CD8-positive, alpha-beta memory T cell (primary cell): ENCODE data around the gene DCHS2. TPM values are rescaled to one million over a fixed set of nuclear protein-coding genes. Genes with fewer than 3 reads are reported as not detected.

ENCODE experiments used
- CTCF ChIA-PET: fragments of 350-600 bp; sonication (Branson Sonifier 250); formaldehyde crosslinking; loops from one replicate; lab custom pipeline; 2021; ENCODE audit warnings: antibody characterized with exemption; lab: Charles Lee
- POLR2A ChIA-PET: fragments of 350-600 bp; sonication (Branson Sonifier 250); formaldehyde crosslinking; loops from one replicate; lab custom pipeline; 2021; ENCODE audit warnings: antibody characterized with exemption; lab: Charles Lee
- DNase-seq, 5 donors: peaks; one replicate each; pipeline versions ENCODE4 v3.0.0 to v3.0.0-alpha.2; 2020 to 2022; ENCODE audit warnings: mixed read lengths in 1 of 5
- H3K27ac ChIP-seq: one replicate; pipeline ENCODE4 v1.7.0; 2013; ENCODE audit warnings: low read depth, mild to moderate bottlenecking, low read length, moderate library complexity
- H3K27me3 ChIP-seq: 2 replicates; pipeline ENCODE4 v1.7.0; 2013; ENCODE audit warnings: low read length, mild to moderate bottlenecking; ENCODE audit not compliant: insufficient read depth, poor library complexity, severe bottlenecking
- H3K36me3 ChIP-seq: 2 replicates; pipeline ENCODE4 v1.7.0; 2013; ENCODE audit warnings: mild to moderate bottlenecking, low read length, moderate library complexity; ENCODE audit not compliant: insufficient read depth
- H3K4me1 ChIP-seq: 2 replicates; pipeline ENCODE4 v1.7.0; 2013; ENCODE audit warnings: mild to moderate bottlenecking, low read length, moderate library complexity; ENCODE audit not compliant: insufficient read depth
- H3K4me3 ChIP-seq: 2 replicates; pipeline ENCODE4 v1.7.0; 2013; ENCODE audit warnings: mild to moderate bottlenecking, low read length
- H3K9me3 ChIP-seq: 2 replicates; pipeline ENCODE4 v1.7.0; 2013; ENCODE audit warnings: mild to moderate bottlenecking, low read length
- H3K27ac Mint-ChIP-seq, 8 donors: one replicate each; pipeline ENCODE4 v1.8.0; 2020 to 2021; ENCODE audit warnings: mixed read lengths in 8 of 8, mild to moderate bottlenecking in 6 of 8, inconsistent platforms in 3 of 8, moderate library complexity in 3 of 8
- H3K27me3 Mint-ChIP-seq, 2 donors: one replicate each; pipeline ENCODE4 v1.8.0; 2020 to 2021; ENCODE audit warnings: mixed read lengths in 2 of 2, mild to moderate bottlenecking in 1 of 2, moderate library complexity in 1 of 2
- H3K36me3 Mint-ChIP-seq, 3 donors: one replicate each; pipeline ENCODE4 v1.8.0; 2020 to 2021; ENCODE audit warnings: mixed read lengths in 3 of 3, inconsistent platforms in 1 of 3, mild to moderate bottlenecking in 1 of 3
- H3K4me1 Mint-ChIP-seq, 3 donors: one replicate each; pipeline ENCODE4 v1.8.0; 2020 to 2021; ENCODE audit warnings: mixed read lengths in 3 of 3, inconsistent platforms in 1 of 3, mild to moderate bottlenecking in 1 of 3
- H3K4me3 Mint-ChIP-seq, 7 donors: one replicate each; pipeline ENCODE4 v1.8.0; 2020 to 2021; ENCODE audit warnings: mixed read lengths in 7 of 7, mild to moderate bottlenecking in 6 of 7, moderate library complexity in 4 of 7, inconsistent platforms in 2 of 7
- H3K9me3 Mint-ChIP-seq, 5 donors: one replicate each; pipeline ENCODE4 v1.8.0; 2020 to 2022; ENCODE audit warnings: mixed read lengths in 5 of 5, mild to moderate bottlenecking in 3 of 5, moderate library complexity in 2 of 5, inconsistent platforms in 1 of 5
- polyA plus RNA-seq: library from polyadenylated mRNA; unstranded; fragments of 300-500 nt; fragmentation: Illumina TruSeq; gene quantifications from one replicate; pipeline ENCODE4 v1.2.3, GENCODE V29; 2021
- total RNA-seq, 2 experiments: library from RNA; stranded (reverse); gene quantifications; one replicate each; pipeline ENCODE4 v1.2.3, GENCODE V29; 2021

Gene DCHS2
- total and polyA plus RNA-seq, 3 experiments from 2014 or later: 0.09 TPM; not detected in 2

- H3K27me3 ChIP-seq: no peaks in the 10 kb centered on the region
- Mint-ChIP-seq H3K36me3 (no peaks in the 10 kb centered on the region), H3K27me3 (peaks cover 11 to 18% of the 10 kb centered on the region in 2 donors), H3K4me3 (no peak overlapping the region), H3K9me3 (peaks cover 0 to 2% (median 0%) of the 10 kb centered on the region in 5 donors), H3K27ac (no peak overlapping the region), H3K4me1 (peaks cover 0 to 3% (median 3%) of the 10 kb centered on the region in 3 donors)
- ChIA-PET POLR2A (no interaction called here), CTCF (no interaction called here)
- H3K9me3 ChIP-seq: no peaks in the 10 kb centered on the region
- H3K4me3 ChIP-seq: no peak overlapping the region
- H3K4me1 ChIP-seq: no peaks in the 10 kb centered on the region
- DNase-seq: no peak
- no peak overlapping the region for H3K27ac ChIP-seq
- no peaks in the 10 kb centered on the region for H3K36me3 ChIP-seq
These were observed 6.3 kb downstream of the DCHS2 start for GRCh38 chr4:154485127-154485773.

- no peak overlapping the region for H3K27ac ChIP-seq
These were observed 13.1 kb downstream of the DCHS2 start for GRCh38 chr4:154478547-154478946.

GRCh38 chr4:154478128-154478527, 13.5 kb downstream of the DCHS2 start:
- H3K4me1 ChIP-seq: no peaks in the 10 kb centered on the region
- Mint-ChIP-seq H3K36me3 (no peaks in the 10 kb centered on the region), H3K27ac (no peak overlapping the region), H3K4me3 (no peak overlapping the region), H3K27me3 (peaks cover 3 to 19% of the 10 kb centered on the region in 2 donors), H3K4me1 (no peaks in the 10 kb centered on the region), H3K9me3 (no peaks in the 10 kb centered on the region)
- POLR2A ChIA-PET: no interaction called here
- CTCF ChIA-PET: interaction anchor here (1.8 kb wide), 1 partner anchor 11 kb away, joined by 5 read pairs; no protein-coding TSS in a partner anchor
- H3K9me3 ChIP-seq: no peaks in the 10 kb centered on the region
- H3K4me3 ChIP-seq: no peak overlapping the region
- no peaks in the 10 kb centered on the region for H3K27me3 ChIP-seq
- no peak for DNase-seq
- no peaks in the 10 kb centered on the region for H3K36me3 ChIP-seq
- H3K27ac ChIP-seq: no peak overlapping the region

More at GRCh38 chr4:154478547-154478946, 13.1 kb downstream of the DCHS2 start:
- Histone ChIP-seq H3K9me3 (no peaks in the 10 kb centered on the region), H3K27me3 (no peaks in the 10 kb centered on the region), H3K36me3 (no peaks in the 10 kb centered on the region), H3K4me1 (no peaks in the 10 kb centered on the region), H3K4me3 (no peak overlapping the region)
- ChIA-PET CTCF (interaction anchor here (1.8 kb wide), 1 partner anchor 12 kb away, joined by 5 read pairs; no protein-coding TSS in a partner anchor), POLR2A (no interaction called here)
- DNase-seq: no peak
- peaks cover 0 to 15% of the 10 kb centered on the region in 2 donors for H3K27me3 Mint-ChIP-seq
- H3K27ac Mint-ChIP-seq: no peak overlapping the region
- H3K4me1 Mint-ChIP-seq: no peaks in the 10 kb centered on the region
- H3K36me3 Mint-ChIP-seq: no peaks in the 10 kb centered on the region
- no peaks in the 10 kb centered on the region for H3K9me3 Mint-ChIP-seq
- no peak overlapping the region for H3K4me3 Mint-ChIP-seq

DNA sequence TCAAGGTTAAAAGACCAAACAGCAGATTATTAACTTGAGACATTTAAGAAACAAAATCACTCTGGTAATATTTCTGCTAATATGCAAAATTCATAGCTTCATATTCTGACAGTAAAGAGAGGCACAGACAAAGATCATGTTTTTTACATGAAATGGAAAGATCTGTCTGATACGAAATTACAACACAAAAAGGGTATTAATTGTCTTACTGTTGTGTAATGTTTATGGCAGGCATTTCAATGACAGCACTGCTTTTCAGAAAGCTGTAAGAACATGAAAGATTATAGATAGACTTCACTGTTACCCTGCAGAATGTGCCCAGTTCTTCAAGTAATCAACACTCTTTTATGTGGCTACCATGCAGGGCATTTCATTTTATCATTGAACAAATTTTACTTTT, 15.4 kb downstream of the DCHS2 start:
- Histone ChIP-seq H3K4me3 (no peak overlapping the region), H3K27ac (no peak overlapping the region), H3K36me3 (no peaks in the 10 kb centered on the region), H3K4me1 (no peaks in the 10 kb centered on the region), H3K27me3 (no peaks in the 10 kb centered on the region), H3K9me3 (no peaks in the 10 kb centered on the region)
- DNase-seq: no peak
- Mint-ChIP-seq H3K9me3 (no peaks in the 10 kb centered on the region), H3K36me3 (no peaks in the 10 kb centered on the region), H3K4me3 (no peak overlapping the region), H3K27me3 (peaks cover 4 to 27% of the 10 kb centered on the region in 2 donors), H3K4me1 (no peaks in the 10 kb centered on the region), H3K27ac (no peak overlapping the region)
- ChIA-PET POLR2A (no interaction called here), CTCF (no interaction called here)

- H3K4me3 Mint-ChIP-seq: no peak overlapping the region
- H3K4me1 Mint-ChIP-seq: no peaks in the 10 kb centered on the region
- Histone ChIP-seq H3K4me1 (no peaks in the 10 kb centered on the region), H3K27me3 (no peaks in the 10 kb centered on the region), H3K36me3 (no peaks in the 10 kb centered on the region), H3K4me3 (no peak overlapping the region), H3K9me3 (no peaks in the 10 kb centered on the region), H3K27ac (no peak overlapping the region)
- H3K9me3 Mint-ChIP-seq: no peaks in the 10 kb centered on the region
- ChIA-PET POLR2A (no interaction called here), CTCF (no interaction called here)
- peaks cover 4 to 28% of the 10 kb centered on the region in 2 donors for H3K27me3 Mint-ChIP-seq
- H3K27ac Mint-ChIP-seq: no peak overlapping the region
- DNase-seq: no peak
- no peaks in the 10 kb centered on the region for H3K36me3 Mint-ChIP-seq
These were observed 15.8 kb downstream of the DCHS2 start for GRCh38 chr4:154475820-154476219.

- Mint-ChIP-seq H3K27ac (no peak overlapping the region), H3K4me3 (no peak overlapping the region), H3K36me3 (no peaks in the 10 kb centered on the region), H3K4me1 (no peaks in the 10 kb centered on the region), H3K9me3 (no peaks in the 10 kb centered on the region), H3K27me3 (peaks cover 4 to 38% of the 10 kb centered on the region in 2 donors)
- H3K36me3 ChIP-seq: no peaks in the 10 kb centered on the region
- POLR2A ChIA-PET: no interaction called here
- CTCF ChIA-PET: no interaction called here
- H3K27ac ChIP-seq: peak overlapping the region; percentile 21
- H3K4me3 ChIP-seq: no peak overlapping the region
- H3K4me1 ChIP-seq: no peaks in the 10 kb centered on the region
- H3K9me3 ChIP-seq: no peaks in the 10 kb centered on the region
- no peak for DNase-seq
- no peaks in the 10 kb centered on the region for H3K27me3 ChIP-seq
These were observed 18.1 kb downstream of the DCHS2 start for GRCh38 chr4:154473497-154473896.

DNA sequence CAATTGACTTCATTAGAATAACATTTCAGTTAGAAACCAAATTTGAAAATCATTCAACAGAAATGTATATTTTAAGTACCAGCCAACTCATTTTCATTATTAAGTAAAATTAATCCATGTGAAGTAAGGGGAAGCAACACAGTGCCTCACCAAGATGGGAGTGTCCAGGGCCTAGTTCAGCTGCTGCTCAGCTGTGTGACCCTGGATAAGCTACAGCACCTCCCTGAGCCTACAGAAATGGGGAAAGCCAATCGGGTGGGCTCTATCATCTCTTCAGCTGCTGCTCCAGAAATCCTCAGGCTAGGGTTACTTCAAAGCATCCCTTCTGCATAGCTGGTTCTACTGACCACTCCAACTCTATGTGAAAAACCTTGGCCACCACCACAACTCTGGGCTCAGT, 18.7 kb downstream of the DCHS2 start:
- DNase-seq: no peak
- Mint-ChIP-seq H3K36me3 (no peaks in the 10 kb centered on the region), H3K27ac (no peak overlapping the region), H3K4me1 (no peaks in the 10 kb centered on the region), H3K27me3 (peaks cover 4 to 38% of the 10 kb centered on the region in 2 donors), H3K4me3 (no peak overlapping the region), H3K9me3 (no peaks in the 10 kb centered on the region)
- H3K4me1 ChIP-seq: no peaks in the 10 kb centered on the region
- ChIA-PET CTCF (no interaction called here), POLR2A (no interaction called here)
- no peaks in the 10 kb centered on the region for H3K27me3 ChIP-seq
- no peak overlapping the region for H3K4me3 ChIP-seq
- no peaks in the 10 kb centered on the region for H3K9me3 ChIP-seq
- H3K36me3 ChIP-seq: no peaks in the 10 kb centered on the region
- no peak overlapping the region for H3K27ac ChIP-seq

DNA sequence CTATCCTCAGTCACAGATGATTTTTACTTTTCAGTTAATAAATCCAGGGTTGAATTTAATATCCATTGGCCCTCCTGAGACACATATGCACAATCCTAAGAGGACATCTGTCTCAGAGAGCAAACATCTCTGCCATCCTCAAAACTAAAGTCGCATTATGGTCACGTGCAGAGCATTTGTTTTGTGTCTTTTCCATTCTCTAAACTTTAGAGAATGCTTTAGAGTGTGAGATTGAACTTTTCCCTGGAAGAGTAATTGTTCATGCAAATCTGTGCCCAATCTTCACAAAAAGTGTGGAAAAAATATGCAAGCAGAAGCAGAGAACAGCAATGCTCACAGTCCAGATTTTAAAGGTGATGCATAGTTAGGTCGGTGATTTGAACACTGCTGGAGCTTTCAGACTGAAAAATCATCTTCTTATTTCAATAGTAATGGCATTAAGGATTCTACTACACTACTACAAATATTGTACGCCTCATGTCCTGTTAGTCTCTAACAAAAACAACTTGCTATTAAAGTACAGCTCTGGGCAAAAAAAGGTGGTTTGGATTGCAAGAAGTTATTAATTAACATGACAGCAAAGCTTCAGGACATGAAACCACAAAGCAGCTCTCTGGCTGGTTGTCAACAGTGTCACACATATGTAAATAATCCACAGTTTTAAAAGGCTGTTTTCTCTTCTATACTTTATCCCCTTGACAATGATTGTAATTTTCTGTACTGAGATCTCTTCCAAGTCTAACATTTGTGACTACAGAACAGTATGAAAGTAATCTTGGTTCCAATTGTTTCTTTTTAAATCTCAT, 19.9 kb downstream of the DCHS2 start:
- Mint-ChIP-seq H3K36me3 (no peaks in the 10 kb centered on the region), H3K4me3 (no peak overlapping the region), H3K4me1 (no peaks in the 10 kb centered on the region), H3K27me3 (peaks cover 4 to 33% of the 10 kb centered on the region in 2 donors), H3K9me3 (no peaks in the 10 kb centered on the region), H3K27ac (no peak overlapping the region)
- Histone ChIP-seq H3K9me3 (no peaks in the 10 kb centered on the region), H3K36me3 (no peaks in the 10 kb centered on the region), H3K4me1 (no peaks in the 10 kb centered on the region), H3K27me3 (no peaks in the 10 kb centered on the region), H3K4me3 (no peak overlapping the region), H3K27ac (no peak overlapping the region)
- POLR2A ChIA-PET: no interaction called here
- DNase-seq: no peak
- CTCF ChIA-PET: no interaction called here
